HG03066 (cell line): Measurements from ENCODE around the gene SELENOS.

Experiments
- ATAC-seq: cut with Tn5 transposase; IDR thresholded peaks from one replicate; pipeline ENCODE4 v1.9.1; 2021; ENCODE audit warnings: low read depth; ENCODE audit not compliant: unreplicated experiment

Gene SELENOS

DNA sequence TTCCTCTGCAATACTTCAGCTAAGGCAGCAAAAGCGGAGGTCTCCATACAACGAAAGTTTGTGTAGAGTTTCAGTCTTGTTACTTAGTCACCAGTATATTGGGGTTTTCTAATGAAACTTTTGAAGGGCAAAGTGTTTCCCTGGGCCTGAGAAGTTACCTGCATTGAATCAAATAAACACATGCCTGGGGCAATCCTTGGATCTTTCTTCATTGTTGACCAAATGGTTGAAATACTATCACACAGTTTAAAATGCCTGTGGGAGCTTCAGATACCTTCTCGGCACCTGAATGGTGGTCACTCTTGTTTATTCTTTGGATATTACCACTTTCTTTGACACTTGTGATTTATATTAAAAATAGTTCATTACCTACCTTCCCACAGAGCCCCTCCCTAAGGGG, 24.4 kb downstream of the SELENOS start:
- no peak for ATAC-seq

- ATAC-seq, result peak; percentile 75
Observed at GRCh38 chr15:101251830-101252820, 25.2 kb downstream of the SELENOS start, which contains the start of gene CHSY1. Gene CHSY1, minus strand, starts transcription at chr15:101252048. Its CDS starts 592 bp downstream, at chr15:101251456.

DNA sequence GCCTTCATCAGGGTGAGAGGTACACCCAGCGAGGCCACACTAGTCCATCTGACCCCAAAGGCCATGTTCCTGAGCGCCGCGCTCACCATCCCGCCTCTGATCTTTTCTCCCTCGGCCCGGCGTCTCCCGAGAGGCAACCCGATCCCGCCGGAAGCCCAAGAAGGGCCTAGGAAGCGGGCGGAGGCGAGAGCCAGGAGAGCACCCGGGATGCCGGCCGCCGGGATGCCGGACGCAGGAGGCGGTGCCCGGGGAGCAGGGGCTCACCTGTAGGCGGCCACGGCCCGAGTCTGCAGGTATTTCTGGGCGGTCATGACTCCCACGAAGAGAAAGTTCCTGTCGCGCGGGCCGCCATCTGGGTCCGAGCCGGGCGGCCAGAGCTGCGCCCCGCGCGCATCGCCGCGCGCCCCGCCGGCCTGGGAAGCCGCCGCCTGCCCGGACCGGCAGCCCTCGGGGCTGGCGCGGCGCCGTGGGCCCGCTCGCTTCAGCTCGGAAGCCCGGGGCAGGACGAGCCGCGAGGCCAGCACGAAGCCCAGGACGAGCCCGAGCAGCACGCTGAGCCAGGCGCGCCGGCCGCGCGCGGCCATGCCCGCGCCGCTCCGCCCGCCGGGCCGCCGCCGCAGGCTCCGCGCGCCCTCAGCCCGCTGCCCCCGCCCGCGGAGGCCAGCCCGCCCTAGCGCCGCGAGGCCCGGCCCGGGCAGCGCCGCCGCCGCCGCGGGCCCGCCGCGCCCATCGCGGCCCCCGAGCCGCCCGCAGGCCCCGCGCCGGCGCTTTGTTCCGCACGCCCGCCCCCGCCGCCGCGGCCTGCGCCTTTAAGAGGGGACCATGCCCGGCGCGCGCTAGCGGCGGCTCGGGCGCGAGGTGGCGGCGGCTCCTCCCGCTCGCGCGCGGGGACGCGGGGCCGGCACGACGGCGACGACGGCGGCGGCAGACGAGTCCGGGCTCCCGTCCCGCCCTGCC, 26.1 kb downstream of the SELENOS start:
- ATAC-seq, result peak; percentile 29

GRCh38 chr15:101250341-101250831, 26.9 kb downstream of the SELENOS start:
- ATAC-seq, result no peak

DNA sequence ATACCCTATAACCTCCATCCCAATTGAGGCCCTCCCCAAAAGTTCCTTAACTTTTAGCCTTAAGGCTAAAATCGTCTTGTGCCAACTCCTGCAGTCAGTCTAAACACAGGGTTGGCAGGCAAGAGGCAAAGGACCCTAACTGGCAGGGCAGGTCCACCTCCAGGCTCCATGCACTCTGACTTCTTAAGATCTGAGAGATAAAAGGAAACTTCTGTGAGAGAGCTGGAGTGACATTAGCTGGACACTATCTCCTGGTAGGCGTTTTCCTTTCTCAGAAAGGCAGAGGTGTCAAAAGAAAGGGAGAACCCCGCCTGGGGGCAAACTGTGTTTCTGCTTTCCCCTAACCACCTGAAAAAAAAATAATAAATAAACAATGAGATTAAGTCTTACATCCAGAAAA, 29.0 kb downstream of the SELENOS start:
- ATAC-seq, result no peak

DNA sequence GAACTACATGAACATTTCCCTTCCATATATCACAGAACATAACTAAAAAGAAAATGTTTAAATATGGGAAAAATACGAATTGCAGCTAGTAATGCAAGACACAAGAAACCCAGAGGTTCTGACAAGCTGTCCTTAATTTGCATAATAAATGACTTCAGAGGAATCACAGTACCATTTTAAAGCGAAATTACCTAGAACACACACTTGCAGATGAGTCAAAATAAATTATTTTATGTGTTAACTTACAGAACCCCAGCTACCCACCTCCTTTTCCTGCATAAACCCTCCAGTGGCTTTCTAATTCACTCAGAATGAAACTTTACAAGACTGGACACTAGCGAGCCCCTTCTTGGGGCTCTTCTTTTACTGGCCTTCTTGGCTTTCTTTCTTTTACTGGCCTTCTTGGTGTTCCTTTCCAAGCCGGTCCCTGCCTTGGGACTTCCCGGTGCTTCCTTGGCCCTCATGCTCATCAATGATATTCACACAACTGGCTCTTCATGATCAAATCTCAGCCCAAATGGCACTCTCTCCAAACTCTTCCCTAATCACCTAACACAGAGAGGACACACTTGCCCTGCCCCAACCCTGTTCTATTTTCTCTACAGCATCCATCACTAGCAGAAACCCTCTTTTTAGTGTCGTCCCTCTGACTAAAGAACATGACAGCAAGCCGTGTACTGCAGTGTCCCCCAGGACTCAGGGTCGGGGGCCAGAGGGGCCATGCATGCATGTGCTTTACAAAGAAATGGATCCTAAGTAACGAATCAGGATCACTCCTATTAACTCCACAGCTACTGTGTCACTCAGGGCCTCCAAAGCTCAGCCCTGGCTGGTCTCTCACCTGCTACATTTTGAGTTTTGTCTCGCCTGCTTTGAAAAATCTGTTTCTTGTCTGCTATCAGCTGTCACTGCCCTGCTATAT, 30.2 kb downstream of the SELENOS start:
- ATAC-seq, result no peak

DNA sequence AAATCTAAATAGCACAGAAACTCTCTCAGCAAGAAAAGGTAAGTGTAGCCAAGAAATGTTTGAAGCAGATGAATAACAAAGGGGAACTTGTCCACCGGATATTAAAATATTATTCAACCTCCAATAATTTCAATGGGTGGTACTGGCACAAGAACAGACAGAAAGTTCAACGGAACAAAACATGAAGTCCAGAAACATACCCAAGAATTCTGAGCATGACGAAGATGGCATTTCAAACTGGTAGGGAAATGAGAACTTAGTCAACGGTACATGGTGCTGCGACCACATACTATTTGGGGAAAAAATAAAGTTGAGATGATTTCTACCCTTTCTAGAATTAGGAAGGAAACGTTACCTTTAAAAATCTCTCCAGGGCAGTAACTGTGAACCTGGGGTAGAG, 30.9 kb downstream of the SELENOS start:
- no peak for ATAC-seq

GRCh38 chr15:101244889-101245668, 32.2 kb downstream of the SELENOS start:
- no peak for ATAC-seq

DNA sequence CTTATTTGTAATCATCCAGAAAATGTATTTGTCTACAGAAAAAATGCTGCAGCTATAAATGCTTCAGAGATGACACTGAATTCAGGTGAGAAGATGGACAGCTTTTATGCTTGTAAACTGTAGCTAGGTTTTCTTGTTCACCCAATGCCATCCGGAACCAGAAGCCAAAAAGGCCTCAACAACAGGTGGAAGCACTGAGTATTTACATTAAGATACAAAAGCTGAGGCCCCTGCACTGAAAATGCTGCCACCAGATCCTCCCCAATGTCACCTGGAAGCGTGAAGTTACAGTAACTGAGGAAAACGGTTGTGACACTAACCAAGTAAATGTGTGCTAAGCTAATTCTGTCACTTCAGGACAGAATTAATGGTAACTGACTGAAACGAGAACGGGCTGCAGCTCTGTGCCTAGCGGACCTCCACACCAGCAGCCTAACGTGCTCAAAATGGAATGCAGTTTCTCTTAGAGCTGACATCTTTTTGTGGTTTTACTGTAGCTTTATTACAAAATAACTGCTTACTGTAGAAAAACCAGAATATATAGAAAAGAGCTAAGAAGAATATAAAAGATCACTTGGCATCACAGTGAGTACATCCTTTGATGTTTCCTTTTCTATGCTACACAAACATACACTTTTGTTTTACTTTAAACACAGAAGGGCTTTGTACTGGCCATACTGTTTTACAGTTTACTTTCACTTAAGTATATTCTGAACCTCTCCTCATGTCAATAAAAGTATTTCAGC, 33.1 kb downstream of the SELENOS start:
- no peak for ATAC-seq

DNA sequence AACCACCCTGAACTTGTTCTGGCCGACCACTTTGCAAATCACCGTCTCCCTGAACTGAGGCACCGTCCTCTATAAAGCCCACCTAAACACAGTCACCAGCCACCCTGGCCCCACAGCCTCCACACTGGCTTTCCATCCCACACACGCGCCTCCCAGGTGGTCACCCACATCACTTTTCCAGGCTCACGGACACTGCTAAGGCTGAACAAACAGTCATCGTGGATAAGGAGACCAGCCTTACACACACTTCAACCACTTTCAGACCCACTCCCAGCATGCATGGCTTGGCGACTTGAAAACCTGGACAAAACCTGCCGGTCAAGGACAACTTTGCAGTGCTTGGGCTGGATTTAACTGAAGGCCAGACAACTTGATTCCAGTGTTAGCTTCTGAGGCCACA, 33.9 kb downstream of the SELENOS start:
- no peak for ATAC-seq

DNA sequence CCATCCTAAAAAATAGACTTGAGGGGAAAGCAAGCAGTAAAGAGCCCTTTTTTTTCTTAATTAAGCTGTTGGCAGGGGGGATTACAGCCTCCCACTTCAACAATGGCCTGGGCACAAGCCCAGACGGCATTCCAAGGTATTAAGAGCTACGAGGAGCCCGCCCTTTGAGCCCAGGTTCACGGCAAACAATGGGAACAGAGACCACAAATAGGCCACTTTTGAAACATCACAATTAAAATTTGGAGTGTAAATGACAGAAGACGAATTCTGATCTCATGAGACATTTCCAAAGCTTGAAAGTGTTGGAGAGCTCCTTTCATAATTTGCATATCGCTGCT, 34.3 kb downstream of the SELENOS start:
- no peak for ATAC-seq

GRCh38 chr15:101242160-101242998, 34.9 kb downstream of the SELENOS start:
- ATAC-seq, result peak; percentile 82

GRCh38 chr15:101240358-101240757, 36.9 kb downstream of the SELENOS start:
- ATAC-seq, result no peak

GRCh38 chr15:101239724-101240136, 37.6 kb downstream of the SELENOS start:
- ATAC-seq, result no peak

GRCh38 chr15:101237251-101237650, 40.0 kb downstream of the SELENOS start:
- ATAC-seq, result no peak

DNA sequence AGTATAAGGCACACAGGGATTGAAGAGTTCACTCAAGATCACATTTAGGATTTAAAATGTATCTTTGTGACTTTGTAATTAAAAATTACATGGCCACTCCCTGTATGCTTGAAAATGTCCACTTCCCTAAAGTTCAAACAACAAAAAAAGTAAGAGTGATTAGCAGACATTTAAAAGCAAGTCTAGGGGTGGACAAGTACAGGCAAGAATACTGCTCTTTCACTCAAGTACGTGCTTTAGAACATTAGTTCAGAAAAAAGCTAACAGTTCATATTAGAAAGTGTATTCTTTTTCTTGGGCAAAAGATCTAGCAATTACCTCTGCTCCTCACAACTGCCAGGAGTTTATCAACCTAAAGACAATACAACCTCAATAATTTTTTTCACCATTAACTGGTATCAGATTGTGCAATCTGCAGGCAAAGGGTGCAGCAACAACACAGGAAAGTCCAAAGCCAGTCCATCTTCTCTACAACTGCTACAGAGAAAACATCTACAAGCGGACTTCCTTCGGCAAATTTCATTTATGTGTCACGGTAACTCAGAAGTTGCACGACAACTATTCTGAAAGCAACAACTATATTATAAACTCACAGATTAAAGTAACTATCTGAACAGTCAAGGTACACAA, 43.5 kb downstream of the SELENOS start:
- ATAC-seq, result no peak

DNA sequence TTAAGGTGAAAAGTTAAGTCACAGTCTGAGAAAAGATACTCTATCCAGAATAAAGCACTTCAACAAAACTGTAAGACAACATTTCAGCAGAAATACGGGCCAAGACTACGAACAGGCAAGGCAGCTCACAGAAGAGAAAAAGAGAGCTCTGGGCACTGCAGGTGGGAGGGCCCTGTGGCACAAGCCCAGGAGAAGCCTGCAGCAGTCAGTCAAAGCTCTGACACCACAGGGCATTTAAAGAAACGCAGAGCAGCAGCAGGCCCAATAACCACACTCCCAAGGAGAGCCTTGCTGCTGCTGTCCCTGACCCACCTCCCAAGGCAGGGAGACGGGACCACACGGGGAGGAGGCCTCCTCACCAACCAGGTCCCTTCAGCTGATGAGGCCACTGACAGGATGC, 44.6 kb downstream of the SELENOS start:
- no peak for ATAC-seq
